Activated naive CD8-positive, alpha-beta T cell treated with anti-CD3 and anti-CD28 coated beads for 36 hours (primary cell): ENCODE data around the gene CFAP92. TPM values are rescaled to one million over a fixed set of nuclear protein-coding genes. Genes with fewer than 3 reads are reported as not detected.

Experiments
- DNase-seq: peaks from one replicate; pipeline ENCODE4 v3.0.0; 2021
- H3K27ac Mint-ChIP-seq: one replicate; pipeline ENCODE4 v1.8.0; 2022; ENCODE audit warnings: mild to moderate bottlenecking, moderate library complexity, mixed read lengths
- H3K27me3 Mint-ChIP-seq: one replicate; pipeline ENCODE4 v1.8.0; 2022; ENCODE audit warnings: mild to moderate bottlenecking, mixed read lengths
- H3K36me3 Mint-ChIP-seq: one replicate; pipeline ENCODE4 v1.8.0; 2021; ENCODE audit warnings: mild to moderate bottlenecking, mixed read lengths
- H3K4me1 Mint-ChIP-seq: one replicate; pipeline ENCODE4 v1.8.0; 2021; ENCODE audit warnings: mixed read lengths
- H3K4me3 Mint-ChIP-seq: one replicate; pipeline ENCODE4 v1.8.0; 2022; ENCODE audit warnings: mild to moderate bottlenecking, moderate library complexity, mixed read lengths
- H3K9me3 Mint-ChIP-seq: one replicate; pipeline ENCODE4 v1.8.0; 2022; ENCODE audit warnings: mixed read lengths
- total RNA-seq, 2 experiments: library from RNA; stranded (reverse); gene quantifications; one replicate each; pipeline ENCODE4 v1.2.3, GENCODE V29; 2021

CFAP92 gene
- total RNA-seq, 2 experiments from 2014 or later: 0.40 to 0.56 TPM

- no peaks in the 10 kb centered on the region for H3K4me1 Mint-ChIP-seq
- no peak for DNase-seq
- no peak overlapping the region for H3K27ac Mint-ChIP-seq
- H3K9me3 Mint-ChIP-seq: peaks cover 3% of the 10 kb centered on the region
- no peak overlapping the region for H3K4me3 Mint-ChIP-seq
- no peaks in the 10 kb centered on the region for H3K27me3 Mint-ChIP-seq
- H3K36me3 Mint-ChIP-seq: no peaks in the 10 kb centered on the region
Observed at GRCh38 chr3:128956440-128956839, 37.4 kb downstream of the CFAP92 start.

- H3K4me1 Mint-ChIP-seq: no peaks in the 10 kb centered on the region
- H3K27ac Mint-ChIP-seq: no peak overlapping the region
- H3K27me3 Mint-ChIP-seq: no peaks in the 10 kb centered on the region
- no peaks in the 10 kb centered on the region for H3K36me3 Mint-ChIP-seq
- H3K9me3 Mint-ChIP-seq: no peaks in the 10 kb centered on the region
- no peak overlapping the region for H3K4me3 Mint-ChIP-seq
- no peak for DNase-seq
Observed at GRCh38 chr3:128950223-128950938, 43.5 kb downstream of the CFAP92 start.

- H3K4me1 Mint-ChIP-seq: no peaks in the 10 kb centered on the region
- no peaks in the 10 kb centered on the region for H3K36me3 Mint-ChIP-seq
- no peak overlapping the region for H3K27ac Mint-ChIP-seq
- no peaks in the 10 kb centered on the region for H3K9me3 Mint-ChIP-seq
- DNase-seq: no peak
- H3K27me3 Mint-ChIP-seq: no peaks in the 10 kb centered on the region
- no peak overlapping the region for H3K4me3 Mint-ChIP-seq
Observed at GRCh38 chr3:128949158-128949557, 44.7 kb downstream of the CFAP92 start.

- no peaks in the 10 kb centered on the region for H3K9me3 Mint-ChIP-seq
- no peaks in the 10 kb centered on the region for H3K36me3 Mint-ChIP-seq
- H3K27ac Mint-ChIP-seq: no peak overlapping the region
- H3K4me1 Mint-ChIP-seq: no peaks in the 10 kb centered on the region
- no peaks in the 10 kb centered on the region for H3K27me3 Mint-ChIP-seq
- no peak overlapping the region for H3K4me3 Mint-ChIP-seq
- DNase-seq: no peak
Observed at GRCh38 chr3:128946411-128946810, 47.5 kb downstream of the CFAP92 start.

- Mint-ChIP-seq H3K36me3 (no peaks in the 10 kb centered on the region), H3K9me3 (no peaks in the 10 kb centered on the region), H3K4me3 (no peak overlapping the region), H3K27ac (no peak overlapping the region), H3K4me1 (no peaks in the 10 kb centered on the region), H3K27me3 (no peaks in the 10 kb centered on the region)
- DNase-seq: no peak
Observed at GRCh38 chr3:128945878-128946175, 48.0 kb downstream of the CFAP92 start.

- Mint-ChIP-seq H3K27me3 (no peaks in the 10 kb centered on the region), H3K4me1 (no peaks in the 10 kb centered on the region), H3K27ac (no peak overlapping the region), H3K36me3 (no peaks in the 10 kb centered on the region), H3K9me3 (no peaks in the 10 kb centered on the region), H3K4me3 (no peak overlapping the region)
- DNase-seq: no peak
Observed at GRCh38 chr3:128945041-128945877, 48.6 kb downstream of the CFAP92 start.

- no peaks in the 10 kb centered on the region for H3K36me3 Mint-ChIP-seq
- no peaks in the 10 kb centered on the region for H3K9me3 Mint-ChIP-seq
- H3K4me1 Mint-ChIP-seq: no peaks in the 10 kb centered on the region
- DNase-seq: no peak
- H3K27ac Mint-ChIP-seq: no peak overlapping the region
- no peak overlapping the region for H3K4me3 Mint-ChIP-seq
- H3K27me3 Mint-ChIP-seq: no peaks in the 10 kb centered on the region
Observed at GRCh38 chr3:128942161-128942952, 51.5 kb downstream of the CFAP92 start.

- Mint-ChIP-seq H3K36me3 (no peaks in the 10 kb centered on the region), H3K27ac (no peak overlapping the region), H3K9me3 (no peaks in the 10 kb centered on the region), H3K27me3 (no peaks in the 10 kb centered on the region), H3K4me1 (no peaks in the 10 kb centered on the region), H3K4me3 (no peak overlapping the region)
- no peak for DNase-seq
Observed at GRCh38 chr3:128940252-128940651, 53.6 kb downstream of the CFAP92 start.

GRCh38 chr3:128936341-128936740, 57.5 kb downstream of the CFAP92 start:
- Mint-ChIP-seq H3K36me3 (no peaks in the 10 kb centered on the region), H3K4me3 (no peak overlapping the region), H3K9me3 (no peaks in the 10 kb centered on the region), H3K4me1 (no peaks in the 10 kb centered on the region), H3K27me3 (no peaks in the 10 kb centered on the region), H3K27ac (no peak overlapping the region)
- no peak for DNase-seq

- Mint-ChIP-seq H3K4me3 (no peak overlapping the region), H3K9me3 (no peaks in the 10 kb centered on the region), H3K27me3 (no peaks in the 10 kb centered on the region), H3K27ac (no peak overlapping the region), H3K4me1 (no peaks in the 10 kb centered on the region), H3K36me3 (no peaks in the 10 kb centered on the region)
- DNase-seq: no peak
Observed at GRCh38 chr3:128935922-128936321, 58.0 kb downstream of the CFAP92 start.

GRCh38 chr3:128933922-128934253, 60.0 kb downstream of the CFAP92 start:
- H3K36me3 Mint-ChIP-seq: no peaks in the 10 kb centered on the region
- H3K4me3 Mint-ChIP-seq: no peak overlapping the region
- no peaks in the 10 kb centered on the region for H3K4me1 Mint-ChIP-seq
- DNase-seq: no peak
- no peaks in the 10 kb centered on the region for H3K27me3 Mint-ChIP-seq
- H3K27ac Mint-ChIP-seq: no peak overlapping the region
- H3K9me3 Mint-ChIP-seq: no peaks in the 10 kb centered on the region

- H3K27ac Mint-ChIP-seq: no peak overlapping the region
- H3K9me3 Mint-ChIP-seq: no peaks in the 10 kb centered on the region
- DNase-seq: no peak
- H3K4me3 Mint-ChIP-seq: no peak overlapping the region
- H3K36me3 Mint-ChIP-seq: no peaks in the 10 kb centered on the region
- H3K27me3 Mint-ChIP-seq: no peaks in the 10 kb centered on the region
- no peaks in the 10 kb centered on the region for H3K4me1 Mint-ChIP-seq
Observed at GRCh38 chr3:128933213-128933921, 60.5 kb downstream of the CFAP92 start.

- DNase-seq: no peak
- Mint-ChIP-seq H3K27ac (no peak overlapping the region), H3K4me3 (no peak overlapping the region), H3K36me3 (no peaks in the 10 kb centered on the region), H3K4me1 (no peaks in the 10 kb centered on the region), H3K27me3 (no peaks in the 10 kb centered on the region), H3K9me3 (no peaks in the 10 kb centered on the region)
Observed at GRCh38 chr3:128932516-128933212, 61.2 kb downstream of the CFAP92 start.

GRCh38 chr3:128931046-128931445, 62.8 kb downstream of the CFAP92 start:
- Mint-ChIP-seq H3K4me1 (no peaks in the 10 kb centered on the region), H3K36me3 (peaks cover 3% of the 10 kb centered on the region), H3K27ac (no peak overlapping the region), H3K4me3 (no peak overlapping the region), H3K27me3 (no peaks in the 10 kb centered on the region), H3K9me3 (peaks cover 5% of the 10 kb centered on the region)
- no peak for DNase-seq
